Astrocyte of the hippocampus (primary cell): ENCODE measurements around the gene MTFMT.

Experiments
- DNase-seq: peaks from one replicate; pipeline ENCODE4 v3.0.0; 2011; ENCODE audit warnings: low read depth, low spot score

The MTFMT gene

GRCh38 chr15:64987136-64987535 is 42.3 kb downstream of the MTFMT start:
- DNase-seq = no peak

GRCh38 chr15:64985366-64986033 is 43.9 kb downstream of the MTFMT start:
- DNase-seq = no peak

GRCh38 chr15:64982472-64982871 is 47.0 kb downstream of the MTFMT start:
- DNase-seq = no peak

GRCh38 chr15:64981812-64982431 is 47.5 kb downstream of the MTFMT start:
- DNase-seq = no peak

- no peak for DNase-seq
Measured at GRCh38 chr15:64979252-64979710, 50.2 kb downstream of the MTFMT start.

- no peak for DNase-seq
Measured at GRCh38 chr15:64975390-64975789, 54.0 kb downstream of the MTFMT start.

GRCh38 chr15:64970698-64971097 is 58.7 kb downstream of the MTFMT start:
- no peak for DNase-seq

- DNase-seq = no peak
Measured at GRCh38 chr15:64969401-64969800, 60.0 kb downstream of the MTFMT start.

GRCh38 chr15:64961013-64961412 is 68.4 kb downstream of the MTFMT start:
- DNase-seq = no peak

- no peak for DNase-seq
Measured at GRCh38 chr15:64960153-64960552, 69.3 kb downstream of the MTFMT start.

- DNase-seq = no peak
Measured at GRCh38 chr15:64959128-64959527, 70.3 kb downstream of the MTFMT start.

- no peak for DNase-seq
Measured at GRCh38 chr15:64954395-64954794, 75.0 kb downstream of the MTFMT start.

- no peak for DNase-seq
Measured at GRCh38 chr15:64951777-64952418, 77.5 kb downstream of the MTFMT start.
